ENCODE measurements around the gene GYG1. TPM values are rescaled to one million over a fixed set of nuclear protein-coding genes. Genes with fewer than 3 reads are reported as not detected.

Gene GYG1
- total and polyA plus RNA-seq, 2 donors (not counting 1 experiment from before 2014, with no cell fraction given) = 10.8 to 20.4 TPM

DNA sequence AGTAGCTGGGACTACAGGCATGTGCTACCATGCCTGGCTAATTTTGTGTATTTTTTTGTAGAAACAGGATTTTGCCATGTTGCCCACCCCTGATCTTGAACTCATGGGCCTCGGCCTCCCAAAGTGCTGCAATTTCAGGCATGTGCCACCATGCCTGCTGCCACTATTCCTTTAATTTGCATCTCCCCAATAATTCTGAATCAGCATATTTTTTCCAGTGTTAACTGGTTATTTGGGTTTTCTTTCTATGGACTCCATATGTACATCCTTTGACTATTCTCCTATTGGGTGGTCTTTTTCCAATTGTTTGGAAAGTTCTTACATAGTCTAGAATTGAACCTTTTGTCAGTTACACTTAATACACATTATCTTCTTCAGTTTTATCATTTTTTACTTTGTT is 66.9 kb downstream of the GYG1 start:
- ChIA-PET CTCF (no interaction called here), POLR2A (no interaction called here)
- Mint-ChIP-seq H3K27ac (no peak overlapping the region), H3K9me3 (ENCODE audit: insufficient read depth) (no peaks in the 10 kb centered on the region), H3K4me1 (no peaks in the 10 kb centered on the region), H3K27me3 (no peaks in the 10 kb centered on the region), H3K4me3 (no peak overlapping the region)
- no CpG with 5 or more reads among the region's 1 CpG for WGBS (ENCODE audit: insufficient coverage)
- H3K27ac ChIP-seq (ENCODE audit: low read length in 2 of 2) = no peak overlapping the region
- no peaks in the 10 kb centered on the region for H4K20me1 ChIP-seq (ENCODE audit: control insufficient read depth, insufficient read depth, low read length, poor library complexity, severe bottlenecking)
- intact Hi-C loops (cut with micrococcal nuclease) = no loop called here
- no peaks in the 10 kb centered on the region for H3K79me2 ChIP-seq (ENCODE audit: control insufficient read depth, insufficient read depth, low read length)
- H3K4me2 ChIP-seq (replicated peaks; ENCODE audit: low read depth, low read length, poor library complexity, severe bottlenecking) = no peak overlapping the region
- H3K9ac ChIP-seq (ENCODE audit: low read length) = no peak overlapping the region
- no peak for TF ChIP-seq EZH2 (IDR thresholded peaks at IDR 0.05; ENCODE audit: borderline replicate concordance, insufficient read depth, low read depth, low read length, poor library complexity, severe bottlenecking)
- TF ChIP-seq, protein P1, sequence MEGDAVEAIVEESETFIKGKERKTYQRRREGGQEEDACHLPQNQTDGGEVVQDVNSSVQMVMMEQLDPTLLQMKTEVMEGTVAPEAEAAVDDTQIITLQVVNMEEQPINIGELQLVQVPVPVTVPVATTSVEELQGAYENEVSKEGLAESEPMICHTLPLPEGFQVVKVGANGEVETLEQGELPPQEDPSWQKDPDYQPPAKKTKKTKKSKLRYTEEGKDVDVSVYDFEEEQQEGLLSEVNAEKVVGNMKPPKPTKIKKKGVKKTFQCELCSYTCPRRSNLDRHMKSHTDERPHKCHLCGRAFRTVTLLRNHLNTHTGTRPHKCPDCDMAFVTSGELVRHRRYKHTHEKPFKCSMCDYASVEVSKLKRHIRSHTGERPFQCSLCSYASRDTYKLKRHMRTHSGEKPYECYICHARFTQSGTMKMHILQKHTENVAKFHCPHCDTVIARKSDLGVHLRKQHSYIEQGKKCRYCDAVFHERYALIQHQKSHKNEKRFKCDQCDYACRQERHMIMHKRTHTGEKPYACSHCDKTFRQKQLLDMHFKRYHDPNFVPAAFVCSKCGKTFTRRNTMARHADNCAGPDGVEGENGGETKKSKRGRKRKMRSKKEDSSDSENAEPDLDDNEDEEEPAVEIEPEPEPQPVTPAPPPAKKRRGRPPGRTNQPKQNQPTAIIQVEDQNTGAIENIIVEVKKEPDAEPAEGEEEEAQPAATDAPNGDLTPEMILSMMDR (IDR thresholded peaks at IDR 0.05) = no peak
- H3K4me1 ChIP-seq (ENCODE audit: control insufficient read depth in 2 of 2, insufficient read depth in 2 of 2, low read length in 2 of 2) = no peaks in the 10 kb centered on the region
- no peaks in the 10 kb centered on the region for H3K27me3 ChIP-seq (replicated peaks in 1 of 4; ENCODE audit: control extremely low read depth in 1 of 4, control insufficient read depth in 3 of 4, insufficient read depth in 4 of 4, low read length in 3 of 4)
- DNase-seq = no peak
- no peak overlapping the region for H3K4me3 ChIP-seq (ENCODE audit: control extremely low read depth in 1 of 5, extremely low read depth in 1 of 5, insufficient read depth in 1 of 5, low read depth in 2 of 5, low read length in 4 of 5)
- ATAC-seq (ENCODE audit: low read depth) = no peak
- H2AFZ ChIP-seq (ENCODE audit: insufficient read depth, low read depth, low read length, poor library complexity, severe bottlenecking) = no peak overlapping the region
- H3K9me3 ChIP-seq (ENCODE audit: control extremely low read depth in 1 of 3, control insufficient read depth in 2 of 3, insufficient read depth in 1 of 3, low read length in 2 of 3) = no peaks in the 10 kb centered on the region
- H3K36me3 ChIP-seq (replicated peaks in 1 of 2; ENCODE audit: control extremely low read depth in 1 of 2, control insufficient read depth in 1 of 2, extremely low read depth in 1 of 2, insufficient read depth in 2 of 2, low read length in 1 of 2) = peaks cover 3 to 15% of the 10 kb centered on the region in 2 experiments

DNA sequence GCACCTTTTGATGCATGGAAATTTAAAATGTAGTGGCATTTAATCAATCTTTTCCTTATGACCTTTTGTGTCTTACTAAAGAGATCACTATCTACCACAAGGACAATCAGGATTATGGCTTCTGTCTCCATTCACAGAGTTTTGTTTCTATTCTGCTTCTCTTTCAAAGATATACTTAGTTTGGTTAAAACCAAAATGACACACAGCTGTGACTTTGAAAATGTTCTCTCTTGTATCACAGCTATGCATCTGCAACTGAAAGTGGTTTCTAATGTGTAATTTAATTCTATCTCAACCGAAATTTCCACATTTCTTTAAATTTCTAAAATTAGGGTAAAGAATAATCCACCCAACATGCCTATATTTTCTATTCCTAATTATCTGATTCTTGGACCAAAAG is 67.3 kb downstream of the GYG1 start:
- Mint-ChIP-seq H3K27ac (no peak overlapping the region), H3K4me3 (no peak overlapping the region), H3K4me1 (no peaks in the 10 kb centered on the region), H3K27me3 (no peaks in the 10 kb centered on the region), H3K9me3 (ENCODE audit: insufficient read depth) (no peaks in the 10 kb centered on the region)
- ChIA-PET CTCF (no interaction called here), POLR2A (no interaction called here)
- Histone ChIP-seq H2AFZ (ENCODE audit: insufficient read depth, low read depth, low read length, poor library complexity, severe bottlenecking) (no peak overlapping the region), H3K36me3 (replicated peaks in 1 of 2; ENCODE audit: control extremely low read depth in 1 of 2, control insufficient read depth in 1 of 2, extremely low read depth in 1 of 2, insufficient read depth in 2 of 2, low read length in 1 of 2) (peaks cover 3 to 14% of the 10 kb centered on the region in 2 experiments), H3K79me2 (ENCODE audit: control insufficient read depth, insufficient read depth, low read length) (no peaks in the 10 kb centered on the region), H3K4me2 (replicated peaks; ENCODE audit: low read depth, low read length, poor library complexity, severe bottlenecking) (no peak overlapping the region), H3K4me1 (ENCODE audit: control insufficient read depth in 2 of 2, insufficient read depth in 2 of 2, low read length in 2 of 2) (no peaks in the 10 kb centered on the region), H3K27me3 (replicated peaks in 1 of 4; ENCODE audit: control extremely low read depth in 1 of 4, control insufficient read depth in 3 of 4, insufficient read depth in 4 of 4, low read length in 3 of 4) (no peaks in the 10 kb centered on the region), H3K9me3 (ENCODE audit: control extremely low read depth in 1 of 3, control insufficient read depth in 2 of 3, insufficient read depth in 1 of 3, low read length in 2 of 3) (no peaks in the 10 kb centered on the region), H3K9ac (ENCODE audit: low read length) (no peak overlapping the region), H4K20me1 (ENCODE audit: control insufficient read depth, insufficient read depth, low read length, poor library complexity, severe bottlenecking) (no peaks in the 10 kb centered on the region), H3K27ac (ENCODE audit: low read length in 2 of 2) (no peak overlapping the region), H3K4me3 (ENCODE audit: control extremely low read depth in 1 of 5, extremely low read depth in 1 of 5, insufficient read depth in 1 of 5, low read depth in 2 of 5, low read length in 4 of 5) (no peak overlapping the region)
- intact Hi-C loops (cut with micrococcal nuclease) = no loop called here
- DNase-seq (no peak), ATAC-seq (ENCODE audit: low read depth) (no peak)
- TF ChIP-seq EZH2 (IDR thresholded peaks at IDR 0.05; ENCODE audit: borderline replicate concordance, insufficient read depth, low read depth, low read length, poor library complexity, severe bottlenecking) = no peak
- TF ChIP-seq, protein P1 (IDR thresholded peaks at IDR 0.05) = no peak
- WGBS (ENCODE audit: insufficient coverage) = no CpG with 5 or more reads among the region's 1 CpG
